Measurements from ENCODE around the gene BOK. TPM values are rescaled to one million over a fixed set of nuclear protein-coding genes. Genes with fewer than 3 reads are reported as not detected.

BOK gene
- total and polyA plus RNA-seq, 2 of the 4 experiments (the other 2 are of a cell fraction) = 13.3 to 34.4 TPM

- POLR2A ChIA-PET (ENCODE audit: unreplicated experiment) = no interaction called here
- no peaks in the 10 kb centered on the region; the same call in 1 of the 2 replicates for H3K4me1 ChIP-seq (ENCODE audit: control insufficient read depth, insufficient read depth, low read length)
- no peak overlapping the region for H2BK15ac ChIP-seq (ENCODE audit: low read depth, low read length)
- intact Hi-C loops (cut with micrococcal nuclease) (no loop called here), in situ Hi-C loops (cut with MboI; ENCODE audit: low sequenced_read_pairs) (no loop called here), dilution Hi-C loops (cut with HindIII; ENCODE audit: low sequenced_read_pairs, unreplicated experiment) (no loop called here)
- no peak overlapping the region for H2BK120ac ChIP-seq (ENCODE audit: low read depth, low read length)
- H2BK5ac ChIP-seq (ENCODE audit: low read depth, low read length, poor library complexity, severe bottlenecking) = no peak overlapping the region
- no CpG with 5 or more reads among the region's 1 CpG for WGBS, 2 experiments (ENCODE audit: extremely low coverage in 2 of 2, insufficient read length in 1 of 2)
- no peaks in the 10 kb centered on the region for H3K27me3 ChIP-seq (ENCODE audit: control insufficient read depth, insufficient read depth, low read length)
- H3K18ac ChIP-seq (ENCODE audit: low read depth, low read length) = no peak overlapping the region
- no peak overlapping the region for H3K9ac ChIP-seq (ENCODE audit: low read depth, low read length)
- DNase-seq (no peak), ATAC-seq (ENCODE audit: low read depth) (no peak)
- no peak overlapping the region for H2BK20ac ChIP-seq (ENCODE audit: low read depth, low read length)
- no peak overlapping the region for H4K8ac ChIP-seq (ENCODE audit: low read depth in 2 of 2, low read length in 2 of 2)
- no peaks in the 10 kb centered on the region for H3K9me3 ChIP-seq (ENCODE audit: control insufficient read depth, insufficient read depth, low read length)
- peaks cover 8 to 20% of the 10 kb centered on the region in 2 experiments; a peak in 2 of 4 replicates for H3K79me1 ChIP-seq (ENCODE audit: low read depth in 1 of 2, low read length in 2 of 2)
- H3K9me1 ChIP-seq (ENCODE audit: insufficient read depth, low read length) = no peaks in the 10 kb centered on the region
- peaks cover 38% of the 10 kb centered on the region for H3K36me3 ChIP-seq (ENCODE audit: control insufficient read depth, insufficient read depth, low read length)
- H4K20me1 ChIP-seq (ENCODE audit: insufficient read depth, low read length) = no peaks in the 10 kb centered on the region
- no peak overlapping the region for H3K56ac ChIP-seq (ENCODE audit: extremely low read depth, insufficient read depth, low read length)
- H3K4me2 ChIP-seq (ENCODE audit: low read depth, low read length) = no peak overlapping the region
- TSS peak; percentile 40 for BruUV-seq (replicated peaks)
- no peak overlapping the region for H3K23ac ChIP-seq (ENCODE audit: low read depth, low read length)
- H4K5ac ChIP-seq (ENCODE audit: low read depth, low read length) = no peak overlapping the region
- H2AK9ac ChIP-seq (replicated peaks; ENCODE audit: low read depth, low read length, poor library complexity) = peak overlapping the region; percentile 52
- CTCF ChIA-PET = interaction anchor here (0.6 to 1.3 kb wide), 4 partner anchors 8 to 94 kb away, joined by 3 to 4 read pairs (median 4); no protein-coding TSS in a partner anchor
- H3K4ac ChIP-seq (ENCODE audit: low read depth, low read length) = no peak overlapping the region
- no peak overlapping the region for H3K14ac ChIP-seq (replicated peaks; ENCODE audit: low read depth, low read length)
- no peak overlapping the region for H3K4me3 ChIP-seq (ENCODE audit: insufficient read depth, low read depth, low read length)
- H2AFZ ChIP-seq (replicated peaks; ENCODE audit: low read length, poor library complexity) = no peak overlapping the region
- H2AK5ac ChIP-seq (ENCODE audit: low read depth, low read length) = no peak overlapping the region
- no peak for TF ChIP-seq RCOR1 (IDR thresholded peaks at IDR 0.05; ENCODE audit: insufficient replicate concordance, low read length)
- H4K91ac ChIP-seq (ENCODE audit: insufficient read depth, low read depth, low read length) = no peak overlapping the region
- no peak overlapping the region for H3K27ac ChIP-seq (ENCODE audit: insufficient read depth, low read length)
Measured at GRCh38 chr2:241598487-241598886, 39.9 kb downstream of the BOK start.
